Osteoblast (primary cell): ENCODE measurements around the gene PDIA2. TPM values are rescaled to one million over a fixed set of nuclear protein-coding genes. Genes with fewer than 3 reads are reported as not detected.

ENCODE experiments used
- DNase-seq: peaks from one replicate; pipeline ENCODE4 v3.0.0; 2011; ENCODE audit warnings: low spot score, mixed read lengths; ENCODE audit not compliant: insufficient read length; ENCODE audit errors: missing footprints
- H2AFZ ChIP-seq: 2 replicates; pipeline ENCODE4 v1.6.0; 2011; ENCODE audit warnings: mild to moderate bottlenecking, low read length
- H3K27ac ChIP-seq: 2 replicates; pipeline ENCODE4 v1.5.1; 2011; ENCODE audit warnings: mild to moderate bottlenecking, low read depth, low read length, moderate library complexity
- H3K27me3 ChIP-seq: 2 replicates; pipeline ENCODE4 v1.6.0; 2012; ENCODE audit warnings: mild to moderate bottlenecking, control low read depth, inconsistent platforms, low read length, moderate library complexity; ENCODE audit not compliant: insufficient read depth
- H3K36me3 ChIP-seq: 2 replicates; pipeline ENCODE4 v1.5.1; 2011; ENCODE audit warnings: mild to moderate bottlenecking, low read length, control low read depth, moderate library complexity; ENCODE audit not compliant: insufficient read depth
- H3K4me1 ChIP-seq: 2 replicates; pipeline ENCODE4 v1.5.1; 2011; ENCODE audit warnings: mild to moderate bottlenecking, low read length, control low read depth, moderate library complexity; ENCODE audit not compliant: insufficient read depth
- H3K4me2 ChIP-seq: 2 replicates; pipeline ENCODE4 v1.6.0; 2011; ENCODE audit warnings: mild to moderate bottlenecking, low read length; ENCODE audit not compliant: insufficient read depth
- H3K4me3 ChIP-seq: fragments of 200-600 bp; sonication (generic); 3 replicates; pipeline ENCODE4 v1.5.1; 2012; ENCODE audit warnings: mild to moderate bottlenecking, low read length, inconsistent platforms; ENCODE audit not compliant: insufficient read depth
- H3K79me2 ChIP-seq: 2 replicates; pipeline ENCODE4 v1.6.0; 2012; ENCODE audit warnings: mild to moderate bottlenecking, low read length, control low read depth, inconsistent platforms; ENCODE audit not compliant: insufficient read depth
- H3K9me3 ChIP-seq: 2 replicates; pipeline ENCODE4 v1.5.1; 2011; ENCODE audit warnings: low read depth, low read length, control low read depth
- H4K20me1 ChIP-seq: 2 replicates; pipeline ENCODE4 v1.6.0; 2012; ENCODE audit warnings: mild to moderate bottlenecking, low read length, control low read depth; ENCODE audit not compliant: insufficient read depth
- total RNA-seq: library from RNA; depleted of rRNA; stranded (reverse); fragments of >200 nt; gene quantifications from 2 replicates; pipeline ENCODE4 v1.2.3, GENCODE V29; 2012
- TF ChIP-seq, protein P1 (sequence below): IDR thresholded peaks from 2 replicates; pipeline ENCODE4 v1.5.1; 2011; ENCODE audit warnings: mild to moderate bottlenecking, low read depth, low read length, moderate library complexity; ENCODE audit errors: extremely low read depth

Gene PDIA2
- total RNA-seq, 1 donor = not detected

DNA sequence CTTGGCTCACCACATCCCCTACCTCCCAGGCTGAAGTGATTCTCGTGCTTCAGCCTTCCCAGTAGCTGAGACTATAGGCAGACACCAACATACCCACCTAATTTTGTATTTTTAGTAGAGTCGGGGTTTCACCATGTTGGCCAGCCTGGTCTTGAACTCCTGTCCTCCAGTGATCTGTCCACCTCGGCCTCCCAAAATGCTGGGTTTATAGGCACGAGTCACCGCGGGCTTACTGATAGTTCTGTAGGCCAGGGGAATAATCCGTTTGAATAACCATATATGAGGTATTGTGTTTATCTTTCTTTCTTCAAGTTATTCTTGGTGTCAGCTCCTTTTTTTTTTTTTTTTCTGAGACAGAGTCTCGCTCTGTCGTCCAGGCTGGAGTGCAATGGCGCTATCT is 40.7 kb upstream of the PDIA2 start:
- H3K4me2 ChIP-seq = no peak overlapping the region
- no peaks in the 10 kb centered on the region for H3K4me1 ChIP-seq
- DNase-seq = no peak
- H3K4me3 ChIP-seq = no peak overlapping the region
- TF ChIP-seq, protein P1, sequence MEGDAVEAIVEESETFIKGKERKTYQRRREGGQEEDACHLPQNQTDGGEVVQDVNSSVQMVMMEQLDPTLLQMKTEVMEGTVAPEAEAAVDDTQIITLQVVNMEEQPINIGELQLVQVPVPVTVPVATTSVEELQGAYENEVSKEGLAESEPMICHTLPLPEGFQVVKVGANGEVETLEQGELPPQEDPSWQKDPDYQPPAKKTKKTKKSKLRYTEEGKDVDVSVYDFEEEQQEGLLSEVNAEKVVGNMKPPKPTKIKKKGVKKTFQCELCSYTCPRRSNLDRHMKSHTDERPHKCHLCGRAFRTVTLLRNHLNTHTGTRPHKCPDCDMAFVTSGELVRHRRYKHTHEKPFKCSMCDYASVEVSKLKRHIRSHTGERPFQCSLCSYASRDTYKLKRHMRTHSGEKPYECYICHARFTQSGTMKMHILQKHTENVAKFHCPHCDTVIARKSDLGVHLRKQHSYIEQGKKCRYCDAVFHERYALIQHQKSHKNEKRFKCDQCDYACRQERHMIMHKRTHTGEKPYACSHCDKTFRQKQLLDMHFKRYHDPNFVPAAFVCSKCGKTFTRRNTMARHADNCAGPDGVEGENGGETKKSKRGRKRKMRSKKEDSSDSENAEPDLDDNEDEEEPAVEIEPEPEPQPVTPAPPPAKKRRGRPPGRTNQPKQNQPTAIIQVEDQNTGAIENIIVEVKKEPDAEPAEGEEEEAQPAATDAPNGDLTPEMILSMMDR = no peak
- no peak overlapping the region for H2AFZ ChIP-seq
- no peaks in the 10 kb centered on the region for H3K36me3 ChIP-seq
- H3K27ac ChIP-seq = no peak overlapping the region
- peaks cover 46% of the 10 kb centered on the region for H3K79me2 ChIP-seq
- H3K27me3 ChIP-seq = no peaks in the 10 kb centered on the region
- no peaks in the 10 kb centered on the region for H3K9me3 ChIP-seq
- H4K20me1 ChIP-seq = peaks cover 20% of the 10 kb centered on the region

DNA sequence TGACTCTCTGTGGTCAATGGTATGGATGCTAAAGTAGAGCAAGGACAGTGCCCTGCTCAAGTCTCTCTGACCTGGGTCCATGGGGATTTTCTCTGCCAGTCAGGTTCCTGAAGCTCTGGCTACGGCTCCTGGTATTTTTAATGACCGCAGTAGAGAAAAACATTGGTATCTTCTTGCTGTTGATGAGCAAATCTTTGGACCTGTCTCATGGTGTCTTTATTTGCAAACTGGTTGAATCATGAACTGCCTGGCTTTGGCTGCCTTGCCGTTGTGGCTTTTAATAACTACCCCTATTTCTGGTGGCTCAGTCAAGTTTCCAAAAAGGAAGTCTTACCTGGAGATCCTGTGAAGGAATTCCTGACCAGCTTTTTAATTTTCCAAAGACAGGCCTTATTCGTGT is 39.6 kb upstream of the PDIA2 start:
- peak; percentile 80 for DNase-seq
- Histone ChIP-seq H3K9me3 (no peaks in the 10 kb centered on the region), H3K4me1 (no peaks in the 10 kb centered on the region), H2AFZ (no peak overlapping the region), H3K36me3 (no peaks in the 10 kb centered on the region), H3K4me2 (no peak overlapping the region), H3K79me2 (peaks cover 38% of the 10 kb centered on the region), H3K4me3 (no peak overlapping the region), H3K27ac (no peak overlapping the region), H3K27me3 (no peaks in the 10 kb centered on the region), H4K20me1 (peaks cover 21% of the 10 kb centered on the region)
- TF ChIP-seq, protein P1 = no peak

DNA sequence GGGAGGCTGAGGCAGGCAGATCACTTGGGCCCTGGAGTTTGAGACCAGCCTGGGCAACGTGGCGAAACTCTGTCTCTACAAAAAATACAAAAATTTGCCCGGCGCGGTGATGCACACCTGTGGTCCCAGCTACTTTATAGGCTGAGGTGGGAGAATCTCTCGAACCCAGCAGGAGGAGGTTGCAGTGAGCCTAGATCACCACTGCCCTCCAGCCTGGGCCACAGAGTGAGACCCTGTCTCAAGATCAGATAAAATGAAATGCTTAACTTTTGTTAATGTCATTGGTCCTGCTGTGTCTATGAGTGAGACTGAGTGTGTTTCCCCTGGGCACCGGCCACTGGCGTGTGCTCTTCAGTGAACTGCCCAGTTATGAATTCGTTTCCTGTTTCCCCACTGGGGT is 37.9 kb upstream of the PDIA2 start:
- Histone ChIP-seq H3K4me2 (no peak overlapping the region), H2AFZ (no peak overlapping the region), H3K4me3 (no peak overlapping the region), H4K20me1 (peaks cover 21% of the 10 kb centered on the region), H3K36me3 (peaks cover under 1% of the 10 kb centered on the region), H3K27ac (no peak overlapping the region), H3K79me2 (peaks cover 35% of the 10 kb centered on the region), H3K27me3 (no peaks in the 10 kb centered on the region), H3K9me3 (no peaks in the 10 kb centered on the region), H3K4me1 (no peaks in the 10 kb centered on the region)
- no peak for DNase-seq
- TF ChIP-seq, protein P1 = no peak

DNA sequence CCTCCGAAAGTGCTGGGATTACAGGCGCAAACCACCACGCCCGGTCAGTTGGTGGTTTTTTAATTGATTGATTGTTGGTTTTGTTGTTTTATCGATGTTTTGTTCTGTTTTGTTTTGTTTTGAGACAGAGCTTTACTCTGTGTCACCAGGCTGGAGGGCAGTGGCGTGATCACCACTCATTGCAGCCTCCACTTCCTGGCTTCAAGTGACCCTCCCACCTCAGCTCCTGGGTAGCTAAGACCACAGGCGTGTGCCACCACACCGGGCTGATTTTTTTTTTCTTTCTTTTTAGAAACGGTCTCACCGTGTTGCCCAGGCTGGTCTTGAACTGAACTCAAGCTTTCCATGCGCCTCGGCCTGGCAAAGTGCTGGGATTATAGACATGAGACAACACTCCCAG is 35.9 kb upstream of the PDIA2 start:
- no peak overlapping the region for H3K4me3 ChIP-seq
- no peak overlapping the region for H3K27ac ChIP-seq
- no peaks in the 10 kb centered on the region for H3K27me3 ChIP-seq
- peaks cover 5% of the 10 kb centered on the region for H3K36me3 ChIP-seq
- H3K9me3 ChIP-seq = no peaks in the 10 kb centered on the region
- H4K20me1 ChIP-seq = peaks cover 14% of the 10 kb centered on the region
- peaks cover 19% of the 10 kb centered on the region for H3K79me2 ChIP-seq
- DNase-seq = no peak
- H3K4me1 ChIP-seq = no peaks in the 10 kb centered on the region
- no peak overlapping the region for H2AFZ ChIP-seq
- TF ChIP-seq, protein P1 = no peak
- H3K4me2 ChIP-seq = no peak overlapping the region
